ENCODE results near the gene GRM7. TPM values are rescaled to one million over a fixed set of nuclear protein-coding genes. Genes with fewer than 3 reads are reported as not detected.

Gene GRM7
- total RNA-seq, 1 donor from 2014 or later, result 0.80 TPM

GRCh38 chr3:7289121-7289520 lies 428.2 kb downstream of the GRM7 start:
- Histone ChIP-seq H3K27ac (no peak overlapping the region), H3K36me3 (no peaks in the 10 kb centered on the region), H4K20me1 (ENCODE audit: low read depth) (no peaks in the 10 kb centered on the region), H2AFZ (replicated peaks) (no peak overlapping the region), H3K79me2 (ENCODE audit: low read depth) (no peaks in the 10 kb centered on the region), H3K4me3 (no peak overlapping the region), H3K4me1 (no peaks in the 10 kb centered on the region), H3K27me3 (no peaks in the 10 kb centered on the region), H3F3A (ENCODE audit: low read depth) (no peaks in the 10 kb centered on the region), H3K9me3 (ENCODE audit: low read depth) (no peaks in the 10 kb centered on the region), H3K9ac (no peak overlapping the region), H3K4me2 (no peak overlapping the region)
- no peak overlapping the region for H3K4me3 Mint-ChIP-seq
- DNase-seq (ENCODE audit: low spot score), result no peak
- H3K4me1 Mint-ChIP-seq, result no peaks in the 10 kb centered on the region
- H3K27me3 Mint-ChIP-seq (ENCODE audit: insufficient read depth, low read depth), result peaks cover 5% of the 10 kb centered on the region
- H3K27ac Mint-ChIP-seq, result no peak overlapping the region
- H3K36me3 Mint-ChIP-seq, result no peaks in the 10 kb centered on the region
- no peak for TF ChIP-seq EZH2 (IDR thresholded peaks at IDR 0.05)
- no peak for TF ChIP-seq CTCF (IDR thresholded peaks at IDR 0.05)
- TF ChIP-seq EZH2phosphoT487 (IDR thresholded peaks at IDR 0.05), result no peak
- no peaks in the 10 kb centered on the region for H3K9me3 Mint-ChIP-seq

- no peak for DNase-seq (ENCODE audit: low spot score)
- Histone ChIP-seq H3K4me1 (no peaks in the 10 kb centered on the region), H4K20me1 (ENCODE audit: low read depth) (no peaks in the 10 kb centered on the region), H3K27ac (no peak overlapping the region), H3K9ac (no peak overlapping the region), H3K9me3 (ENCODE audit: low read depth) (no peaks in the 10 kb centered on the region), H3K36me3 (no peaks in the 10 kb centered on the region), H2AFZ (replicated peaks) (no peak overlapping the region), H3K4me2 (no peak overlapping the region), H3K4me3 (no peak overlapping the region), H3F3A (ENCODE audit: low read depth) (no peaks in the 10 kb centered on the region), H3K27me3 (no peaks in the 10 kb centered on the region), H3K79me2 (ENCODE audit: low read depth) (no peaks in the 10 kb centered on the region)
- Mint-ChIP-seq H3K27me3 (ENCODE audit: insufficient read depth, low read depth) (peaks cover 5% of the 10 kb centered on the region), H3K36me3 (no peaks in the 10 kb centered on the region), H3K9me3 (no peaks in the 10 kb centered on the region), H3K4me1 (no peaks in the 10 kb centered on the region), H3K4me3 (no peak overlapping the region), H3K27ac (no peak overlapping the region)
- TF ChIP-seq EZH2phosphoT487 (IDR thresholded peaks at IDR 0.05), result no peak
- TF ChIP-seq EZH2 (IDR thresholded peaks at IDR 0.05), result no peak
- TF ChIP-seq CTCF (IDR thresholded peaks at IDR 0.05), result no peak
Observed at GRCh38 chr3:7290077-7290825, 429.3 kb downstream of the GRM7 start.

GRCh38 chr3:7292362-7292761 lies 431.4 kb downstream of the GRM7 start:
- Histone ChIP-seq H3K9ac (no peak overlapping the region), H3F3A (ENCODE audit: low read depth) (no peaks in the 10 kb centered on the region), H3K36me3 (no peaks in the 10 kb centered on the region), H4K20me1 (ENCODE audit: low read depth) (no peaks in the 10 kb centered on the region), H3K27ac (no peak overlapping the region), H2AFZ (replicated peaks) (no peak overlapping the region), H3K4me2 (no peak overlapping the region), H3K4me1 (no peaks in the 10 kb centered on the region), H3K4me3 (no peak overlapping the region), H3K27me3 (no peaks in the 10 kb centered on the region), H3K79me2 (ENCODE audit: low read depth) (no peaks in the 10 kb centered on the region), H3K9me3 (ENCODE audit: low read depth) (no peaks in the 10 kb centered on the region)
- Mint-ChIP-seq H3K36me3 (no peaks in the 10 kb centered on the region), H3K9me3 (no peaks in the 10 kb centered on the region), H3K27me3 (ENCODE audit: insufficient read depth, low read depth) (peaks cover 5% of the 10 kb centered on the region), H3K4me1 (no peaks in the 10 kb centered on the region), H3K4me3 (no peak overlapping the region), H3K27ac (no peak overlapping the region)
- no peak for DNase-seq (ENCODE audit: low spot score)
- no peak for TF ChIP-seq EZH2 (IDR thresholded peaks at IDR 0.05)
- no peak for TF ChIP-seq EZH2phosphoT487 (IDR thresholded peaks at IDR 0.05)
- TF ChIP-seq CTCF (IDR thresholded peaks at IDR 0.05), result no peak

Measured in neural progenitor cell (in vitro differentiated cells).